Mucosa of descending colon (tissue), 3 donors: Measurements from ENCODE around the gene GP9. TPM values are rescaled to one million over a fixed set of nuclear protein-coding genes. Genes with fewer than 3 reads are reported as not detected.
A peak's percentile ranks its signal among the peaks of the same experiment; 100 is the strongest.
"Not testable (repeated sequence)": the region's sequence is repeated elsewhere in the genome, so short reads cannot be mapped to it uniquely, and the experiment has no call there.

Source experiments
- ATAC-seq: fragments of 200-7000 bp; cut with Tn5 transposase; one replicate; pipeline ENCODE4 v1.9.1; 2020; ENCODE audit warnings: mild to moderate bottlenecking, moderate library complexity
- DNase-seq, 3 donors: peaks; one replicate each; pipeline ENCODE4 v3.0.0-alpha.2; 2020
- H3K36me3 ChIP-seq: fragments of 200-600 bp; one replicate; pipeline ENCODE4 v1.8.0; 2021; ENCODE audit warnings: low read depth, mild to moderate bottlenecking
- H3K4me1 ChIP-seq: fragments of 200-600 bp; one replicate; pipeline ENCODE4 v1.8.0; 2021; ENCODE audit warnings: low read depth, mild to moderate bottlenecking
- H3K4me3 ChIP-seq: fragments of 200-600 bp; one replicate; pipeline ENCODE4 v1.8.0; 2021; ENCODE audit warnings: mild to moderate bottlenecking
- H3K9me3 ChIP-seq: fragments of 200-600 bp; one replicate; pipeline ENCODE4 v1.8.0; 2021; ENCODE audit warnings: mild to moderate bottlenecking
- CTCF ChIP-seq: fragments of 200-600 bp; IDR thresholded peaks from one replicate; pipeline ENCODE4 v1.8.0; 2022; ENCODE audit warnings: antibody characterized with exemption, mild to moderate bottlenecking
- intact Hi-C, 2 donors: fragments of 100-400 bp; cut with DNase I in 1 of 2; cut with micrococcal nuclease in 1 of 2; formaldehyde crosslinking; loops; one replicate each; pipeline versions ENCODE4 v1.11.0 to v1.11.1; 2022; cut with DNase I, micrococcal nuclease
- total RNA-seq, 3 donors: library from RNA; stranded (reverse); fragmentation: NEBNext Ultra II Directional in 2 of 3; extraction: Animal tissue kit (Norgen Biotek cat#: 25700) in 2 of 3; gene quantifications; one replicate each; pipeline versions ENCODE4 v1.2.1 to v1.2.4, GENCODE V29; 2021 to 2023
- donor health status: DM: no; HTN: no; CAD: no; lungs with moderate emphysema.
- donor health status: DM: no; HTN: no; CAD: no.
- donor health status: DM: no; HTN: yes; CAD: no.

GP9 gene
- total RNA-seq, 3 donors from 2014 or later = 0.90 TPM; not detected in 2

GRCh38 chr3:129084501-129084900 lies 23.9 kb downstream of the GP9 start:
- Histone ChIP-seq H3K36me3 (no peaks in the 10 kb centered on the region), H3K4me1 (peaks cover 2% of the 10 kb centered on the region), H3K9me3 (no peaks in the 10 kb centered on the region), H3K4me3 (no peak overlapping the region)
- DNase-seq (no peak), ATAC-seq (no peak)
- intact Hi-C loops = no loop called here
- TF ChIP-seq CTCF = no peak

DNA sequence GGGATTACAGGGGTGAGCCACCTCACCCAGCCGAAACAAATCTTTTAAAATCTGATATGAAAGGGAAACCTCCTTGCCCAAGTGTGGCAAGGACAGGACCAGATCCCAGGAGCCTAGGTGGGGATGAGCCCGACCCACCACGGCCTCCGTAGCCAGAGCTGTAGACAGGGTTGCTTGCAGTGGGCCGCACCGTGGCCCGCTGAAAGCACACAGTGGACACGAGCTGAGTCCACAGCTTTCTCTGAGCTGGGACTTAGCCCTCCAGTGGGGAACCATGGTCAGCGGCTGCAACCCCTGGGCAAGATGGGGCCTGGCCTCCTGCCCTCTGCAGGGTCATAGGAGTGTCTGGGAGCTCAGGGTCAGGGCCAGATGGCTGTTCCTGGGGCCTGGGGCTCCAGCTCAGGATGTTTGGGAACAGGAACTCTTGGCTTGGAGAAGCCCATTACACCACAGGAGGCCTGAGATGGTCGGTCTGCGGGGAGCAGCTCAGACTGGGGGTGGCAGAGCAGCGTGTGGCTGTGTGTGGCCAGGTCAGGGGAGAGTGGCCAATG lies 24.7 kb downstream of the GP9 start:
- Histone ChIP-seq H3K4me1 (peaks cover 2% of the 10 kb centered on the region), H3K4me3 (no peak overlapping the region), H3K36me3 (no peaks in the 10 kb centered on the region), H3K9me3 (no peaks in the 10 kb centered on the region)
- no peak for TF ChIP-seq CTCF
- no peak for DNase-seq
- no peak for ATAC-seq
- intact Hi-C loops = no loop called here

GRCh38 chr3:129085818-129086217 lies 25.2 kb downstream of the GP9 start:
- DNase-seq = no peak
- peaks cover 2% of the 10 kb centered on the region for H3K4me1 ChIP-seq
- intact Hi-C loops = no loop called here
- no peak overlapping the region for H3K4me3 ChIP-seq
- H3K36me3 ChIP-seq = no peaks in the 10 kb centered on the region
- TF ChIP-seq CTCF = no peak
- H3K9me3 ChIP-seq = no peaks in the 10 kb centered on the region
- ATAC-seq = no peak

DNA sequence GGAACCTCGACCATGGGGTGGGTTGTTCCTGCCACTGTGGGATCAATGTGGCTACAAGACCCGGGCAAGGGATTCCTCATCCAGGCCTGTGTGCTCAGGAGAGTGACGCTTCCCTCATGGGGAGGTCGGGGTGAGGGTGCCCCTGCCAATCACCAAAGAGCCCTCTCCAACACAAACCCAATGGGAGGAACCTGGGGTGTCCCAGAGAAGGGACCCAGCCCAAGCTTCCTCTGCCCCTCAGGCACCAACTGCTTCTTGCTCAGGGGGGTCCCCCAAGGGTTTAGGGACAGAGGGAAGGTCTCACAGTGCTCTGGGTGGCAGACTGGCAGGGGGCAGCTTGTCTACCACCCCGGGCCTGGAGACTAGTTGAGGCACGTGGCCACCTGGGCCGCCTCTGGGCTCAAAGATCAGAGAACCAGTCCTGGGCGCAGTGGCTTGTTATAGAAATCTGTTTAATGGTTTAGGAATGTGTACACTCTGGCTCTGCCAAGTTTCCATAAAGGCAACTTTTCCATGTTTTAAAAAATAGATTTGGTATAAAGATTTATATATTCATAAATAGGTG lies 26.6 kb downstream of the GP9 start:
- TF ChIP-seq CTCF = no peak
- no peak overlapping the region for H3K4me3 ChIP-seq
- intact Hi-C loops = no loop called here
- ATAC-seq (peak; percentile 8), DNase-seq (peak in 2 of 3 donors; percentile 24 to 42)
- H3K36me3 ChIP-seq = no peaks in the 10 kb centered on the region
- no peaks in the 10 kb centered on the region for H3K9me3 ChIP-seq
- peaks cover 2% of the 10 kb centered on the region for H3K4me1 ChIP-seq

DNA sequence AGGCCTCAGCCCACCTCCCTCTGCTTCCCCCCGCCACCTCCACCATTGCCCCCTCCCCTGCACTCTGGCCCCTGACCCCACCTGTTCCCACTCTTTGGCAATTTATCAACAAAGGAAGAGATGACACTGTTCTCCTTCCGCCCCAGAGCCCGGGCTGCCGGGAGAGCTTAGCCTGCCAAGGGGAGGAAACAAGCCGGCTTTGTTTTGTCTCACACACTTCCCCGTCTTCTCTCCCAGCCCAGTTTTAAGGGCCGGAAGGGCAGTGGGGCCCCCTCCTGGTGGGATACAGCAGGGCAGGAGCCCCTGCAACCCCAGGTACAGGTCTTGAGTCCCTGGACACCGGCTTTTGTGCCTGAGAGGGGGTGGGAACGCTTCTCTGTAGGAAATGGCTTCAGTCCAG lies 27.3 kb downstream of the GP9 start:
- H3K9me3 ChIP-seq, H3K36me3 ChIP-seq, H3K4me1 ChIP-seq, intact Hi-C loops, H3K4me3 ChIP-seq: not testable (repeated sequence)
- DNase-seq (peak in 2 of 3 donors; percentile 51 to 71), ATAC-seq (peak; percentile 94)

GRCh38 chr3:129088312-129088711 lies 27.7 kb downstream of the GP9 start:
- ATAC-seq = peak; percentile 9
- H3K9me3 ChIP-seq, DNase-seq, H3K4me1 ChIP-seq, H3K36me3 ChIP-seq, H3K4me3 ChIP-seq, intact Hi-C loops: not testable (repeated sequence)

DNA sequence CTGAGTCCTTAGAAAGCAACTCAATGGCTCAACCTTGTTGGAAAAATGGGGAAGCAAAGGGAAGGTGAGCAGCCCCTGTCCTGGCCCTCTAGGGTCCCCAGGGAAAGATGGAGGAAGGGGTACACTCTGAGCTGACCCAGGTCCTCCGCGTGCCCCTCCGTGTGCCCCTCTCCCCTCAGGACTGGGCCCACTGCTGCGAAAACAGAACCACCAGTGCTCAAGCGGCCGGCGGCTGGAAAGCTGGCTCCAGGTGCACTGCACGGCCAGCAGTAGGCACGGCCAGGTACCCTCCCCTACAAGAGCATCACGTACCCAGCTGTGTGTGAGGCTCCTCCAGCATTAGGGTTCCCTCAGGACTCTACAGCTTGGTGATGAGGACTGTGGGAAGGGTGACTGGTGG lies 34.7 kb downstream of the GP9 start:
- Histone ChIP-seq H3K4me1 (no peaks in the 10 kb centered on the region), H3K36me3 (no peaks in the 10 kb centered on the region), H3K9me3 (no peaks in the 10 kb centered on the region), H3K4me3 (no peak overlapping the region)
- TF ChIP-seq CTCF = no peak
- intact Hi-C loops = no loop called here
- no peak for DNase-seq
- ATAC-seq = no peak
